Fibroblast of the aortic adventitia (primary cell): Measurements from ENCODE around the gene SPOCK1. TPM values are rescaled to one million over a fixed set of nuclear protein-coding genes. Genes with fewer than 3 reads are reported as not detected.

Experiments used
- DNase-seq: peaks from one replicate; pipeline ENCODE4 v3.0.0-alpha.2; 2010; ENCODE audit warnings: low read depth
- H3K4me3 ChIP-seq: 2 replicates; pipeline ENCODE4 v1.5.1; 2011; ENCODE audit warnings: low read depth, mild to moderate bottlenecking, control low read depth, low read length, moderate library complexity
- CTCF ChIP-seq: IDR thresholded peaks from 2 replicates; pipeline ENCODE4 v1.5.1; 2011; ENCODE audit warnings: mild to moderate bottlenecking, low read length, control low read depth, inconsistent platforms; ENCODE audit not compliant: insufficient read depth
- total RNA-seq: library from RNA; depleted of rRNA; stranded (reverse); fragments of >200 nt; gene quantifications from 2 replicates; pipeline ENCODE4 v1.2.3, GENCODE V29; 2012; ENCODE audit warnings: low replicate concordance

Gene SPOCK1
- total RNA-seq, 1 donor, result 174 TPM

- no peak for DNase-seq
- TF ChIP-seq CTCF, result no peak
- no peak overlapping the region for H3K4me3 ChIP-seq
These were observed 411.0 kb downstream of the SPOCK1 start for GRCh38 chr5:137088175-137088574.

GRCh38 chr5:137086342-137086741 is 412.8 kb downstream of the SPOCK1 start:
- DNase-seq, result no peak
- TF ChIP-seq CTCF, result no peak

GRCh38 chr5:137085206-137085605 is 413.9 kb downstream of the SPOCK1 start:
- no peak overlapping the region for H3K4me3 ChIP-seq
- TF ChIP-seq CTCF, result no peak
- no peak for DNase-seq

More at GRCh38 chr5:137086342-137086741, 412.8 kb downstream of the SPOCK1 start:
- no peak overlapping the region for H3K4me3 ChIP-seq

GRCh38 chr5:137084016-137084415 is 415.1 kb downstream of the SPOCK1 start:
- no peak overlapping the region for H3K4me3 ChIP-seq
- no peak for DNase-seq
- TF ChIP-seq CTCF, result no peak

- no peak for TF ChIP-seq CTCF
- no peak for DNase-seq
- H3K4me3 ChIP-seq, result no peak overlapping the region
These were observed 416.2 kb downstream of the SPOCK1 start for GRCh38 chr5:137082951-137083350.

- DNase-seq, result peak; percentile 20
- H3K4me3 ChIP-seq, result no peak overlapping the region
- no peak for TF ChIP-seq CTCF
These were observed 420.9 kb downstream of the SPOCK1 start for GRCh38 chr5:137078171-137078665.
